Right ventricle myocardium inferior (tissue), 1 donor: Measurements from ENCODE around the gene APOO. TPM values are rescaled to one million over a fixed set of nuclear protein-coding genes. Genes with fewer than 3 reads are reported as not detected.

Experiments used
- total RNA-seq: library from RNA; stranded (reverse); fragmentation: NEBNext Ultra II Directional; extraction: Animal tissue kit (Norgen Biotek cat#: 25700); gene quantifications from one replicate; pipeline ENCODE4 v1.2.1, GENCODE V29; 2021
- donor health status: DM: no; HTN: yes; CAD: no; lungs with severe emphysema.

APOO gene
- total RNA-seq, 1 donor from 2014 or later = 112 TPM

Other genes with a start within 250 kb of the APOO start
- 46.9 TPM for gene PRDX4, start 240.4 kb downstream of the APOO start, total RNA-seq
- 50.1 TPM for gene ACOT9, start 164.7 kb downstream of the APOO start, total RNA-seq
- 130 TPM for gene SAT1, start 124.8 kb downstream of the APOO start, total RNA-seq
- gene CXorf58, start 68 bp upstream of the APOO start, total RNA-seq = 0.32 TPM
- 6.8 TPM for gene KLHL15, start 119.2 kb upstream of the APOO start, total RNA-seq
- 66.8 TPM for gene EIF2S3, start 147.0 kb upstream of the APOO start, total RNA-seq
- gene ZFX, start 241.8 kb upstream of the APOO start, total RNA-seq = 33.4 TPM